GM19463 (cell line): ENCODE measurements around the gene CARF.
A peak's percentile ranks its signal among the peaks of the same experiment; 100 is the strongest.
"Not testable (repeated sequence)": the region's sequence is repeated elsewhere in the genome, so short reads cannot be mapped to it uniquely, and the experiment has no call there.

Source experiments
- ATAC-seq: cut with Tn5 transposase; IDR thresholded peaks from one replicate; pipeline ENCODE4 v1.9.1; 2021; ENCODE audit warnings: mild to moderate bottlenecking, moderate library complexity; ENCODE audit not compliant: unreplicated experiment

Gene CARF

GRCh38 chr2:202934456-202934855, 22.4 kb downstream of the CARF start:
- ATAC-seq: no peak

DNA sequence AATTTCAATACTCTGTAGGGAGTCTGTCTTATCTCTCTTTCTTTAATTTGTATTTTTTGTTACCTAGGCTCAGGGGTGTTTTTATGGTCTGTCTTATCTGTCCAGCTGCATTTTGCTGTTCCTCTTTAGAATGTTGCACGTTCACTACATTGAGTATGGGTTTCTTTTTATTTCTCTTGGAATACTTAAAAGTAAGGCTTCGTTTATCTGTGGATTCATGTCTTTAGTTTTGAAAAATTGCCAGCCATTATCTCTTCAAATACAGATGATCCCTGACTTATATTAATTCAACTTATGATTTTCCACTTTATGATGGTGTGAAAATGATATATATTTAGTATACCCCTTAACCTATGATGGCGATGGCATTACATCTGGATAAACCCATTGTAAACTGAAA, 26.9 kb downstream of the CARF start:
- no peak for ATAC-seq

- no peak for ATAC-seq
These were observed 29.7 kb downstream of the CARF start for GRCh38 chr2:202941771-202942170.

DNA sequence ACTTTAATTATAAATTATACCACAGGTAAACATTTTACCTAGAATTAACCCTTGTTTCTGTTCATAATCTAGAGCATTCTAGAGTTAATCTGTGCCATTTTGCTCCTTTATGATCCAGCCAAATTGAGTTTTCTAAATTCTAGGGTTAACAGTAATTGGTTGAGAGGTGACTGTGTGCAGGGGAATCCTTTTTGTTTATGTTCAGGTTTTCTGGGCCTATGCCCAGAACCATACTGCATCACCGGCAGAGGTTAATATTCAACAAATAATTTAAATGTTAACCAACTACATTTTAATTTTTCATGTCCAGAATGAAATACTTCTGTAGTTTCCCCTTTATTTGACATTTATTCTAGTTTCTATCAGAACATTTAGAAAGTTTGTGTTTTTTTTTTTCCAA, 32.3 kb downstream of the CARF start:
- ATAC-seq: no peak

DNA sequence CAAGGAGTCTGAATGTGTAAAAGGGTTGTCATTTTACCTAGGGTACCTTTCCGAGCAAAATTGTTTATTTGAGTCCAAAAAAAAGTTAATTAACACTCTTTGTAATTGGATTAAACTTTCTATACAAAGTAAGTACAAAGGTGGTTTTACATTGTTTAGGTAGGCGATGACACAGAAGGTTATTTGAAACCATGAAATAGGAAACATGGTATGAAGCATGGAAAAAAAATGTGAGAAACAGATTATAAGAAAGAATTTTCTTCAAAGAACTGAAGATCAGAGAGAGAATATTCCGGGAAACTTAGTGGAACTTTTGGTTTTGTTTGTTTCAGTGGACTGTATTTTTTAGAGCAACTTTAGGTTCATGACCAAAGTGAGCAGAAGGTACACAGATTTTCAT, 32.7 kb downstream of the CARF start:
- ATAC-seq: no peak

DNA sequence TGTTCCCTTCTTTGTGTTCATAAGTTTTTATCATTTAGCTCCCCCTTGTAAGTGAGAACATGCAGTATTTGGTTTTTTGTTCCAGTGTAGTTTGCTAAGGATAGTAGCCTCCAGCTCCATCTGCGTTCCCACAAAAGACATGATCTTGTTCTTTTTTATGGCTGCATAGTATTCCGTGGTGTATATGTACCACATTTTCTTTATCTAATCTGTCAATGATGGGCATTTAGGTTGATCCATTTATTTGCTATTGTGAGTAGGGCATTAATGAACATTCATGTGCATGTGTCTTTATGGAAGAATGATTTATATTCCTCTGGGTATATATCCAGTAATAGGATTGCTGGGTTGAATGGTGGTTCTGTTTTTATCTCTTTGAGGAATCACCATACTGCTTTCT, 33.4 kb downstream of the CARF start:
- ATAC-seq: no peak

GRCh38 chr2:202949333-202949732, 37.3 kb downstream of the CARF start:
- ATAC-seq: not testable (repeated sequence)

DNA sequence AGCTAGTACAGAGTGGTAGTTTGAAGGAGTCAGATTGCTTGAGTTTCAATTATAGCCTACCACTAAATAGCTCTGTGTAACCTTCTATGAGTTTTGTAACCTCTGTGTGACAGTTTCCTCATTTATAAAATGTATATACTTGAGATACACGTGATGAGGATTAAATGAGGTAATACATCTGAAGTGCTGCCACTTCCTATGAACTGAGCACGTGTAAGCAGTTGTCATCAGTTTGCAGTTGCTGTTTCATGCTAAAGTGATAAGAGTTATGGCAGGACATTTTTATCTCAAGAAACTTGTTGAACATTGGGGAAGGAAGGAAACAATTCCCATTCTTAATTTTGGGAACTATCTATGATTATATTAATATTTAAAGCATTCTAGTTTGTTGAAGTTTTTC, 38.5 kb downstream of the CARF start:
- no peak for ATAC-seq

- ATAC-seq: no peak
These were observed 48.4 kb downstream of the CARF start for GRCh38 chr2:202960524-202960923.

GRCh38 chr2:202963712-202964111, 51.6 kb downstream of the CARF start:
- no peak for ATAC-seq

DNA sequence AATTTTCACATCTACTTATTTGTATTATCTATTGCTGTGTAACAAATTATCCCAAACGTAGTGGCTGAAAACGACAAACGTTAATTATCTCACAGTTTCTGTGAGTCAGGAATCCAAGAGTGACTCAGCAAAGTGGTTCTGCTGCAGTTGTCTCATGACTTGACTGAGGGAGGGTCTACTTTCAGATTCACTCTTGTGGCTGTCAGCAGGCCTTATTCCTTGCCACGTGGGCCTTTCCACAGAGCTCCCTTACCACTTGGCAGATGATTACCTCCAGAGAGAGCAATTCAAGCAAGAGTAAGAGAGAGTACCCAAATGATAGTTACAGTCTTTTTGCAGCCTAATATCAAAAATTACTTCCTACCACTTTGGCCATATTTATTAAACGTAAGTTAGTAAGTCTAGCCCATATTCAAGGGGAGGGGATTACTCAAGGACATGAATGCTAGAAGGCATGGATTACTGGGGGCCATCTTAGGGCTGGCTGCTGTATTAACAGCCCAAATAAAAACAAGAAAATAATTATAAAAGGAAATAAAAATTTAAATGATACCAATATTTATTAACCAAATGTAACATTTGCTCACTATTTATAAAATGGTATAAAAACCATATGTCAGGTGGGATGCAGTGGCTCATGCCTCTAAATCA, 53.9 kb downstream of the CARF start:
- peak; percentile 97 for ATAC-seq

DNA sequence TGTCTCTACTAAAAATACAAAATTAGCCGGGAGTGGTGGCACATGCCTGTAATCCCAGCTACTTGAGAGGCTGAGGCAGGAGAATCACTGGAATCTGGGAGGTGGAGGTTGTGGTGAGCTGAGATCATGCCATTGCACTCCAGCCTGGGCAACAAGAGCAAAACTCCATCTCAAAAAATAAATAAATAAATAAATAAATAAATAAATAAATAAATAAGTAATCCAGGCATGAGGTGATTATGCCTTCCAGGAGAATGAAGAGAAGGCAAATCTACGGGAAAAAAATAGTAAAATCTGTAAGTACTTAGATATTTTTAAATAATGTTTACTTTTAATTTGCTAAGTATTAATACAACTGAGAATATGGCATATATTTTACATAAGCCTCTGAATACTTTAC, 57.3 kb downstream of the CARF start:
- not testable (repeated sequence) for ATAC-seq

DNA sequence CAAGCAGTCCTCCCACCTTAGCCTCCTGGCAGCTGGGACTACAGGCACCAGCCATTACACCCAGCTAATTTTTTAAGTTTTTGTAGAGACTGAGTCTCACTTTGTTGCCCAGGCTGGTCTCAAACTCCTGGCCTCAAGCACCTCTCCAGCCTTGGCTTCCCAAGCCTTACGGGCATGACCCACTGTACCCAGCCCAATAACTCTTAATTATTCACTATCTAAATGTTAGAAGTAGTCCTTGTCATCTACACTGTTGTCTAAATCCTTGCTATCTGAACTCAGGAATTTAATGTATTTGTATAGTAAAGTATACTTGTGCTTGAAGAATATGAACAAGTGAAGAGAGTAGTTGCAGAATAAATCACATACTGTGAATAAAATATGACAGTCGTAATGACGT, 64.7 kb downstream of the CARF start:
- no peak for ATAC-seq

GRCh38 chr2:202982779-202983491, 70.9 kb downstream of the CARF start:
- ATAC-seq: no peak

DNA sequence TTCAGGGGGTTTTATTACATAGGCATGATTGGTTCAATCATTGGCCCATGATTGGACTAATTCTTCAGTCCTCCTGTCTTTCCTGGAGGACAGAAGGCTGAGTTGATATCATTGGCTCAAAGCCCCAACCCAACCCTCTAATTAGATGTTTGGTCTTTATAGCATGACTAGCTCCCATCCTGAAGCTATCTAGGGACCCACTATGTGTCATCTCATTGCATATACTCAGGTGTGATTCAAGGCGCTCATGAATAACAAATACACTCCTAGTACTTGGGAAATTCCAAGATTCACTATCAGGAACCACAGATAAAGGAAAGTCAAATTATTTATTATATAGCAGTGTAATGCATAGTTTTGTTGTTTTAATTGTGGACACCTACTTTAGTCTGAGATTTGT, 77.7 kb downstream of the CARF start:
- ATAC-seq: no peak

DNA sequence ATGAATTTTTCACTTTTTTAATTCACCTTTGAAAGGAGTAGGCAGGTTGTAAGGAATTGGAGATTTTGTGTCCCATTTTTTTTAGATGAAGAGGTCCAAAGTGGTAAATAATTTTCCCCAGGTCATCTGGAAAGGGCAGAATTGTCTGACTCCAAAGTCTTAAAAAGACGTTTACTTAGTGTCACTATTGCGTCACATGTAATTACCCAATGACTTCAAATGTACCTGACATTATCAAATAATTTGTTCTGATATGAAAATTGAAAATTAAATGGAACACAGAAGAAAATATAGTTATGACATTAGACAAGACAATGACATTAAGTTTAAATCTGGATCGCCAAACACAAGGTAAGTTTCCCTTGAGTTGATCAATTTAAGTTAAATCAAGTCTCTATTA, 78.4 kb downstream of the CARF start:
- ATAC-seq: no peak

DNA sequence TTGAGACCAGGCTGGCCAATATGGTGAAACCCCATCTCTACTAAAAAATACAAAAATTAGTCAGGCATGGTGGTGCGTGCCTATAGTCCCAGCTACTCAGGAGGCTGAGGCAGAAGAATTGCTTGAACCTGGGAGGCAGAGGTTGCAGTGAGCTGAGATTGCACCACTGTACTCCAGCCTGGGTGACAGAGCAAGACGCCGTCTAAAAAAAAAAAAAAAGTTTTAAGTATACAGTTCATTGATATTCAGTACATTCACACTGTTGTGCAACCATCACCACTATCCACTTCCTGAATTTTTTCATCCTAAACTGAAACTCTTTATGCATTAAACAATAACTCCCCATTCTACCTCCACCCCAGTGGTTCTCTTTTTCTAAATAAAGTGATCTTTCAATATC, 85.0 kb downstream of the CARF start:
- not testable (repeated sequence) for ATAC-seq

DNA sequence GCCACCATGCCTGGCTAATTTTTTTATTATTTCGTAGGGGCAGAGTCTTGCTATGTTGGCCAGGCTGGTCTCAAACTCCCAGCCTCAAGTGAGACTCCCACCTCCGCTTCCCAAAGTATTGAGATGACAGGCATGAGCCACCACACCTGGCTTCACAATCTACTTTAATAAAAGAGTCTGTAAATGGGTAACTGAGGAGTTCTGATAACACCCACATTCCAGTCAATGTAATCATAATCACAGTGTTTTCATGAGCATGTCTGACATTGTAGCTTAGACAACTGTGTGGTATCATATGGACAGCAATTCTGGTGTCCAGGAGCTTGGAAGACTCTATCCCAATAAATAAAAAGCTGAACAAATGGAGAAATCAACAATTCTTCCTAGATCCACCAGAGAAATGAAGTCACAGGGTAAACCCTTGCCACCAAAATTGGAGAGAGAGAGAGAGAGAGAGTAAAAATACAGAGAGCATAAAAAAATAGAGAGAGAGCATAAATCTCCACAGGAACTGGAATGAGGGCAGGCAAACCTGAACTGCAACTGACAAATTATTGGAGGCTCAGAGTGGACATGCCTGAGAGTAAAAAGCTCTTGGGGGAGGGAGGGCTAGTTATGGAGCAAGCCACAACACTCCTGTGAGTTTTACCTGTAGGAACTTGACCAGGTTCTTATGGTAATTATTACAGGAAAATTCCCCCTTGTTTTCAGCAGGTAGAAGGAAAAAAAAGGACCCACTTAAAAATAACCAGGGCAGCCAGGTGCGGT, 90.2 kb downstream of the CARF start:
- no peak for ATAC-seq

DNA sequence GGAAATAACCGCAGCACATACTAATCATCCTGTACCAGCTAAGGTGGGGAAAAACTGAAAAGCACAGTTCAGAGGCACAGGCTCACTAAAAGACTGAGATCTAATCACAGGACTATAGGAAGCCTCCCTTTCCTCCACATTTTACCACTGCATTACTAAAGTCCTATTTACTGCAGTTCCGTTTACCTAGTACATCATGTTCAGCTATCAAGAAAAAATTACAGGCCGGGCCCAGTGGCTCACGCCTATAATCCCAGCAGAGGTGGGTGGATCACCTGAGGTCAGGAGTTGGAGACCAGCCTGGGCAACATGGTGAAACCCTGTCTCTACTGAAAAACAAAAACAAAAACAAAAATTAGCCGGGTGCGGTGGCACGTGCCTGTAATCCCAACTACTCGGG, 91.6 kb downstream of the CARF start:
- no peak for ATAC-seq

DNA sequence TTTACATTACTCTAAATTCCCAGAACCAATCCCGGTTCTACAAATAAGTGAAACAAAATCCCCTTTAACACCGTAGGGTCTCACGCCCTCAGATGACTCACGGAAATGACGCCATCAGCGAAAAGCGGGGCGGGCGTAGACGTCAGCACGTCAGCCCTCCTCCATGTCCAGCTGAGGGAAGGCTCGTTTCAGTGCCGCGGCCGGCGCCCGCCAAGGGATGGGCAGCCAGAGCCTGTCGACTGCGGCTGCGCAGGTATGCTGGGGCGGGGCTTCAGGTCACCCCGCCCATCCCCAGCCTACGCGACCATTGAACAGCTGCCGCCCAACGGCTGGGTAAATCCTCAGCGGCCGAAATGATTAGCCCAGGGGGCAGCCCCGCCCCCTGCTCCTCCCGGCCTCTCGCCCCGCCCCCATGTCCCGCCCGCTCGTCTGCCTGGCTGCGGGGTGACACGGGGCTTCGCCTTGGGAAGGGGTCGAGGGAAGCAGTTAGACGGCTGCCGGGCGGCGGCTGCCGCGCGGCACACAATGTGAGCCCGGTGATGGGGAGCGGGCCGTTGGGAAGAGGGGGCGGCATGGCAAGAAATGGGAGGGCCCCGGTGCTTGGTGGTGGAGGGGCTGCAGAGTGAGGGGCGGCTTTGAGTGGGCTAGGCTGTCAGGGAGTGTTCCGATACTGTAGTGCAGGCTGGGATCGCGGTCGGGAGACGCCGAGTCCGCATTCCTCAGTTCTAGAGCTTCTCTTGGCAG, 102.6 kb downstream of the CARF start, which contains the start of gene NBEAL1:
TSS of gene NBEAL1 (plus strand) at position 420 of the 744 bp plus-strand sequence. CDS start 1,510 bp downstream, outside the sequence.
- ATAC-seq: peak; percentile 97

DNA sequence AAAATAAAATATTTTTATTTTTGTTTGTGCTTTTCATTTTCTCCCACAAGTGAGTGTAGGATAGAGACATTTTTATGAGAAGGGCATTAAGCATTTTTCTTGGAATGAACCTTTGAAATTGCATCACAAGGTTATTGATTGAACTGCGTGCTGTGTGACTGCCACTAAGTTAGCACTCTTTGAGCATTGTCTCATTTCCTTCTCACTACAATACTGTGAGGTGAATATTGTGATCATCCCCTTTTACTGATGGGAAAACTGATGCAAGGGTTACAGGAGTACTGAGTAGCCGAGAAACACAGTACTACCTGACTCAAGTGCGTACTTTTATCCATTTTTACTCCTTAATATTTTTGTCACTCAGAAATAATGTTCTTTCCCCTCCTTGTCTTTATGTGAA, 104.6 kb downstream of the CARF start:
- ATAC-seq: no peak
